Motor neuron (in vitro differentiated cells): ENCODE data around the gene ELANE. TPM values are rescaled to one million over a fixed set of nuclear protein-coding genes. Genes with fewer than 3 reads are reported as not detected.

Experiments
- ATAC-seq, 8 experiments: fragments of 200-7000 bp; cut with Tn5 transposase; replicated peaks in 6 of 8; 2 replicates each; pipeline ENCODE4 v1.8.0; 2021; ENCODE audit warnings: mild to moderate bottlenecking in 8 of 8, moderate library complexity in 8 of 8
- H3K27ac ChIP-seq, 2 donors: fragments of 250-450 bp; sonication (Bioruptor Pico); 2 replicates each; pipeline ENCODE4 v1.9.0; 2021; ENCODE audit warnings: antibody characterized with exemption in 2 of 2, mild to moderate bottlenecking in 2 of 2, moderate library complexity in 1 of 2
- H3K4me1 ChIP-seq, 2 donors: fragments of 250-450 bp; sonication (Bioruptor Pico); replicated peaks in 1 of 2; 2 replicates each; pipeline ENCODE4 v1.6.1; 2021; ENCODE audit warnings: antibody characterized with exemption in 2 of 2, mild to moderate bottlenecking in 2 of 2, moderate library complexity in 1 of 2
- H3K4me3 ChIP-seq, 5 donors: fragments of 250-450 bp; sonication (Bioruptor Pico); 2 replicates each; pipeline ENCODE4 v1.9.0; 2021; ENCODE audit warnings: antibody characterized with exemption in 5 of 5, mild to moderate bottlenecking in 5 of 5, moderate library complexity in 4 of 5
- WGBS, 10 experiments: fragments of 450-650 bp; shearing (Covaris generic); methylation state at CpG; one replicate each; pipeline ENCODE4 v1.0.0; 2022; 5-methylcytosine and 5-hydroxymethylcytosine counted together
- in situ Hi-C, 9 experiments: fragments of 400-800 bp; cut with MboI; loops; one replicate each; pipeline ENCODE4 v1.15.0; 2021; ENCODE audit warnings: low sequenced_read_pairs in 9 of 9, low pct_unique_long_range_greater_than_20kb in 2 of 9; ENCODE audit not compliant: unreplicated experiment in 9 of 9
- total RNA-seq, 8 experiments: library from RNA; unstranded; fragments of 300-600 nt; gene quantifications; 2 replicates each; pipeline versions ENCODE4 v1.2.3 to v1.2.4, GENCODE V29; 2022

The ELANE gene
- total RNA-seq, 8 experiments from 2014 or later = 0.32 TPM; not detected in 7

DNA sequence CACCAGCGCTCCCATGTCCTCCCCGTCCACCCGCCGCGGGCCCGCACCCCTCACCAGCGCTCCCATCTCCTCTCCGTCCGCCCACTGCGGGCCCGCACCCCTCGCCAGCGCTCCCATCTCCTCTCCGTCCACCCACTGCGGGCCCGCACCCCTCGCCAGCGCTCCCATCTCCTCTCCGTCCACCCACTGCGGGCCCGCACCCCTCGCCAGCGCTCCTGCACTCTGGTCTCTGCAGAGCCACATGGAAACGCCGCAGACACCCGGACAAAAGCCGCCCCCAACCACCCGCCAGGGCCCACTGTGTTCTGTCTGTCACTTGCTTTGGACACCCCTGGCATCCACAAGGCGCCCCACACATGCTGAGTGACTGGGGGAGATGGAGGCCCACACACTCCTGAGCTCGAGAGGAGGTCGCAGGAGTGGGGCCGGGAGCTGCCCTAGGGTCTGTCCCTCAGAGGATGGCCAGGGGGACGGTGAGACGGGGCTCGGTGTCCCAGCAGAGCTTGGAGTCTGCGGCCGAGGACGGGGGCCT is 14.7 kb downstream of the ELANE start:
- in situ Hi-C loops = no loop called here
- ATAC-seq = no peak
- 67% methylated on average over 1 of the region's 38 CpGs; no CpG with 5 or more reads in 9 of the 10 experiments for WGBS, 10 experiments
- peaks cover under 1 to 9% of the 10 kb centered on the region in 2 donors for H3K4me1 ChIP-seq
- no peak overlapping the region for H3K4me3 ChIP-seq
- no peak overlapping the region for H3K27ac ChIP-seq

DNA sequence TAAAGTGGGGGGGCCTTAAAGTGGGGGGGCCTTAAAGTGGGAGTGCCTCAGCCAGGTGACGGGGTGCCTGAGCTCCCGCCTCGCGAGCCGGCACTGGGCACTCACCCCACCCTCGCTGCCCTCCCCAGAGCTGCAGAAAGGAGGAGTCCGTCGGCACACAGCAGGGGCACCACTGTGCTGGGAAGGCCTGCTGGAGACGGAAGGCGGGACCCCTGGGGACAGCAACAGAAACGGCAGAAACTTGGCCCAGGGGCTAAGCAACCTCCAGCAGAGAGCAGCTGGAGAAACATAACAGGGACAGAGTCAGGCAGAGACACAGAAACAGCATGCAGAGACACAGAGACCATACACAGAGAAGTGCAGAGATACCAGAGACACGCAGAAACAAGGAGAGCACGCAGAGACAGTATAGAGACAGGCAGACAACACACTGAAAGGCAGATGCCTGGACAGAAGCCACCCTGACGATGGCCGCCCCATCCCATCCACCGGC is 15.2 kb downstream of the ELANE start:
- Histone ChIP-seq H3K27ac (no peak overlapping the region), H3K4me1 (peaks cover 6 to 14% of the 10 kb centered on the region in 2 donors), H3K4me3 (no peak overlapping the region)
- 54 to 100% (median 90%) methylated on average over 1 to 7 of the region's 16 CpGs; no CpG with 5 or more reads in 6 of the 10 experiments for WGBS, 10 experiments
- in situ Hi-C loops = no loop called here
- ATAC-seq = peak in 1 of 8 experiments; percentile 3

- H3K27ac ChIP-seq = no peak overlapping the region
- 88 to 98% (median 92%) methylated on average over 6 to 21 of the region's 39 CpGs; no CpG with 5 or more reads in 6 of the 10 experiments for WGBS, 10 experiments
- H3K4me1 ChIP-seq = peaks cover 9 to 15% of the 10 kb centered on the region in 2 donors
- H3K4me3 ChIP-seq = no peak overlapping the region
- ATAC-seq = no peak
- in situ Hi-C loops = no loop called here
These were observed 15.9 kb downstream of the ELANE start for GRCh38 chr19:867855-868457.

DNA sequence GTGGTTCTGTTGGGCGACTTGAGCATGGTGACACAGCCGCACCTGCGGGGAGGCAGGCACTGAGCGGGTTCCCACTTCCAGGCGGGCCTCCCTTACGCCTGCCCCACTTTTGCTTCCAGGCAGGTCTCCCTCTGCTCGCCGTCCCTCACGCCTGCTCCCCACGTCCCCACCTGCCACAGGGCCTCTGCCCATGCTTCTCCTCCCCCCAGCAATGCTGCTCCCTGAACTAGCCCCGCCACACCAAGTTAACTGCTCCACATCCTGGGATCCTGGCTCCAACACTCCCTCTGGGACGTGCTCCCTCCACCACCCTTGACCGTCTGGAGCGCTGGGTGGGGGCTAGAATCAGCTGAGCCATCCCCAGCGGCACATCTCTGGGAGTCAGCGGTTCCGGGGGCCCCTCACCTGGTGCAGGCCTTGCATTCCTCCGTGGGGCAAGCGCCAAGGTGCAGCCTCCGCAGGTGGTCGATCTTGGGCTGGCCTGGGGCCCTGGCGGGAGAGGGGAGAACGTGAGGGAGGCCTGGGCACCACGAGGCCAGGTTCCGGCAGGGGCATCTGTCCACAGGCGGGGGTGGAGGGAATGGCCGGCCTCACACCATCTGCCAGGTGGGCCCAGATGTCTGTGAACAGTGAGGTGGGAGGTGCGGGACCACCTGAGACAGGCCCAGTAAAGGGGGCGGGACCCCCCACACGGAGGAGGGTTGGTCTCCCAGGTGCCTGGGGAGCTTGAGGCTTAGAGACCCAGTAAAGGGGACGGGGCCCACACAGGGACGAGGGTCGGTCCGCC is 16.5 kb downstream of the ELANE start:
- 80 to 100% methylated on average over 1 to 7 of the region's 34 CpGs; no CpG with 5 or more reads in 8 of the 10 experiments for WGBS, 10 experiments
- no peak for ATAC-seq
- Histone ChIP-seq H3K4me3 (no peak overlapping the region), H3K27ac (no peak overlapping the region), H3K4me1 (peaks cover 9 to 17% of the 10 kb centered on the region in 2 donors)
- in situ Hi-C loops = no loop called here

DNA sequence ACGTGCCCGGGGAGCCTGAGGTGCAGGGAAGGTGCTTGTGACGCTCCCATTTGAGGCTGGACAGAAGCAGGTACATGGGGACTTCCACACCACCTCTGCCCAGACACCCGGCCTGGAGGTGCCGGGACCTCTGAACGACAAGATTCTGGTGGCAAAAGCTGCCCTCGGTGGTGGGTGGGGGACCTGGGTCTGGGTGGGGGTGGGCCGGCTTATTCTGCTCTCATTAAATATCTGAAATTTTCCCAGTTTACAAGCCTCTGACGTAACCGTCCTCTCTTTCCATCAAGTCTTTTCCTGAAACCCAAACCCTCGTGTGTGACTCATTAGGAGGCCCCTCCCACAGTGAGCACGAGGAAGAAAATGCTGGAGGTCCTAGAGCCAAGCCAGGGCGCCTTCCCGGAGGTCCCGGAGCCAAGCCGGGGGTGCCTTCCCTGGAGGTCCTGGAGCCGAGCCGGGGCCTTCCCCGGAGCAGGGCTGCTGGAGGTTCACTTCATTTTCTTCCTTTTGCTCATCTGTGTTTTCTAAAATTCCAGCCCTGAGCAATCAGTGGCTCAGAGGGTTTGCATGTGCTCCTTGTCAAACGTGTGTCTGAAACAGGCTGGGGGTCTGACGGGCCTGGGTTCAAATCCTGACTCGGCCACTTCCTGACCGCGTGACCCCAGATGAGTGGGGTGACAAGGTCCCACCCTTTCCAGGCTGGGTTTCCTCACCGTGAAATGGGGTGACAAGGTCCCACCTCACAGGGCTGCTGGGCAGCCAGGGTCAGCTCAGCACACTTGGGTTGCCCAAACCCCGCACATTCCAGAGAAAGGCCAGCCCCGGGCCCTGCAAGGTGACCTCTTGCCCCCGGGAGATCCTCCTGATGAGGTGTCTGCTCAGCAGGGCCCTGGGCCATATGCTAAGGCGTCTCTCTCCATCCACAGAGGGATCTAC is 17.4 kb downstream of the ELANE start:
- ATAC-seq = peak in 3 of 8 experiments; percentile 18 to 75 (median 45)
- Histone ChIP-seq H3K4me3 (no peak overlapping the region), H3K4me1 (peaks cover 9 to 17% of the 10 kb centered on the region in 2 donors), H3K27ac (no peak overlapping the region)
- in situ Hi-C loops = no loop called here
- WGBS, 10 experiments = 0 to 93% (median 74%) methylated on average over 1 to 12 of the region's 29 CpGs; no CpG with 5 or more reads in 2 of the 10 experiments

DNA sequence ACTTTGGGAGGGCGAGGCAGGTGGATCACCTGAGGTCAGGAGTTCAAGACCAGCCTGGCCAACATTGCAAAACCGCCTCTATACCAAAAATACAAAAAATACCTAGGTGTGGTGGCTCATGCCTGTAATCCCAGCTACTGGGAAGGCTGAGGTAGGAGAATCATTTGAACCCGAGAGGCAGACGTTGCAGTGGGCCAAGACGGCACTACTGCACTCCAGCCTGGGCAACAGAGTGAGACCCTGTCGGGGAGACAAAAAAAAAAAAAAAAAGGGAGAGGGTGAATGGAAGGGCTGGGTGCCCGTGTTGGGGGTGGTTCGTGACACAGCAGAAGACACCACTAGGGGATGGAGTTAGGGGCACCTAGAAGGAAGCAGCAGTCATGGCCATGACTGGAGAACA is 18.2 kb downstream of the ELANE start:
- in situ Hi-C loops = no loop called here
- no peak overlapping the region for H3K4me3 ChIP-seq
- 78 to 100% (median 88%) methylated on average over 1 to 6 of the region's 8 CpGs; no CpG with 5 or more reads in 5 of the 10 experiments for WGBS, 10 experiments
- ATAC-seq = no peak
- peaks cover 9 to 17% of the 10 kb centered on the region in 2 donors for H3K4me1 ChIP-seq
- H3K27ac ChIP-seq = no peak overlapping the region

- peak overlapping the region in 1 of 2 donors; percentile 21 for H3K27ac ChIP-seq
- WGBS, 10 experiments = 92% methylated on average over 12 of the region's 28 CpGs; no CpG with 5 or more reads in 9 of the 10 experiments
- no peak for ATAC-seq
These were observed 18.9 kb downstream of the ELANE start for GRCh38 chr19:870963-871401.

DNA sequence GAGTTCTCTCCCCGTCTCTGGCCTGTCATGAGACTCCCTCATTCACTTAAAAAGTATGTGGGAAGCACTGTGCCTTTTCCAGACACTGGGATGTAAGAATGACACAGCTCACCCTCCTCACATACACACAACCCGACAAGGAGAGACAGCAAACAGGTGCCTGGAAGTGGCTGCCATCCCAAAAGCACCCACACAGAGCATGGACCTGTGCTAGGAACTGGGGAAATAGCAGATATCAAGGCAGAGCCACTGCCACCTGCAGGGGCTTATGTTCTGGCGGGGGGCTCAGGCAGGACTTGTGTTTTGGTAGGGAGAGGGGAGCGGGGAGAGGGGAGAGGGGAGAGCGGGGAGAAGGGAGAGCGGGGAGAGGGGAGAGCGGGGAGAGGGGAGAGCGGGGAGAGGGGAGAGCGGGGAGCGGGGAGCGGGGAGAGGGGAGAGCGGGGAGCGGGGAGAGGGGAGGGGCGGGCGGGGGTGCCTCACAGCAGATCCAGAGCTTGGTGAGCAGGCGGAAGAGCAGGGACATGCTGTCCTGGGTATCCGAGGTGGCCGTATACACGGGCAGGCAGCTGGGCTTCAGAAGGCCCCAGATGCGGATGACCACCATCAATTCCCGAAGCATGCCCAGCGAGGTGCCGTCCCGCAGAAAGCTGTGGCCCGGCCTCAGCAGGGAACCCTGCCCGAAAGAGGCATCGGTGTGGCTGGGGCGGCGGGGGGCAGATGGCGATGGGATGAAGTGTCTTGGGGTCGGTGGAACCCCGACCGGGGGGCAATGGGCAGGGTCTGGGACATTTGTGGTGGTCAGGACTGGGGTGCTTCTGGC is 19.6 kb downstream of the ELANE start:
- H3K4me1 ChIP-seq = peaks cover 9 to 17% of the 10 kb centered on the region in 2 donors
- H3K4me3 ChIP-seq = no peak overlapping the region
- 80% methylated on average over 1 of the region's 33 CpGs; no CpG with 5 or more reads in 9 of the 10 experiments for WGBS, 10 experiments
- peak overlapping the region; percentile 35 to 71 for H3K27ac ChIP-seq
- ATAC-seq = peak in 5 of 8 experiments; percentile 34 to 67 (median 44)
- in situ Hi-C loops = no loop called here

More at GRCh38 chr19:870963-871401, 18.9 kb downstream of the ELANE start:
- H3K4me1 ChIP-seq = peaks cover 9 to 17% of the 10 kb centered on the region in 2 donors
- in situ Hi-C loops = no loop called here
- no peak overlapping the region for H3K4me3 ChIP-seq

GRCh38 chr19:872266-872951 is 20.3 kb downstream of the ELANE start:
- H3K4me1 ChIP-seq = peaks cover 9 to 17% of the 10 kb centered on the region in 2 donors
- in situ Hi-C loops = no loop called here
- peak overlapping the region; percentile 35 to 71 for H3K27ac ChIP-seq
- no peak overlapping the region for H3K4me3 ChIP-seq
- peak; percentile 5 to 91 (median 70) for ATAC-seq
- no CpG with 5 or more reads among the region's 27 CpGs for WGBS, 10 experiments

GRCh38 chr19:873084-873483 is 21.0 kb downstream of the ELANE start:
- WGBS, 10 experiments = no CpG with 5 or more reads among the region's 13 CpGs
- ATAC-seq = peak in 7 of 8 experiments; percentile 2 to 63 (median 47)
- H3K27ac ChIP-seq = peak overlapping the region in 1 of 2 donors; percentile 28
- in situ Hi-C loops = no loop called here
- H3K4me3 ChIP-seq = no peak overlapping the region
- peaks cover 9 to 14% of the 10 kb centered on the region in 2 donors for H3K4me1 ChIP-seq

DNA sequence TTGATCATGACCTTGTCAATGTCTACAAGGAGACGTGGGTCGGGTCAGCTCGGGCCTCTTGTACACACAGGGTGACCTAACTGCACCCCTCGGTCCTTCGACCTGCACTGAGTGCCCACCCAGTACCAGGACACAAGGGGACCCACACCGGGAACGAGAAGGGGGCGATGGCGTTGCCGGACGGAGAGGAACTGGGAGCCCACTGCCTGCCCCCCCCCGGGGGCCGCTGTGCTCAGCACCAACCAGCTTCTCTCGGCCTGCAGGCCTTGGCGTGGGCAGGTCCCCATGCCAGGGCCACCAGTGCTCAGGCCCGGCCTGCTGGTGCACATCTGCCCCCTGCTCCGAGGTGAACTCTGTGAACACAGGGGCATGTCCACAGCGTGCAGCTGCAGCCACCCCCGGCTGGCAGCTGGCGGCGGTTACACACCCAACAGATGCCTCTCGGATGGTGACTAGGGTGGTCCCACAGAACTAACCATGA is 21.5 kb downstream of the ELANE start:
- no peak for ATAC-seq
- 47 to 100% (median 86%) methylated on average over 3 to 6 of the region's 22 CpGs; no CpG with 5 or more reads in 7 of the 10 experiments for WGBS, 10 experiments
- peak overlapping the region in 1 of 2 donors; percentile 28 for H3K27ac ChIP-seq
- H3K4me3 ChIP-seq = no peak overlapping the region
- in situ Hi-C loops = no loop called here
- H3K4me1 ChIP-seq = peaks cover 9 to 14% of the 10 kb centered on the region in 2 donors
